ENCODE data around the gene OTUB1.
A peak's percentile ranks its signal among the peaks of the same experiment; 100 is the strongest.
"Not testable (repeated sequence)": the region's sequence is repeated elsewhere in the genome, so short reads cannot be mapped to it uniquely, and the experiment has no call there.

OTUB1 gene

DNA sequence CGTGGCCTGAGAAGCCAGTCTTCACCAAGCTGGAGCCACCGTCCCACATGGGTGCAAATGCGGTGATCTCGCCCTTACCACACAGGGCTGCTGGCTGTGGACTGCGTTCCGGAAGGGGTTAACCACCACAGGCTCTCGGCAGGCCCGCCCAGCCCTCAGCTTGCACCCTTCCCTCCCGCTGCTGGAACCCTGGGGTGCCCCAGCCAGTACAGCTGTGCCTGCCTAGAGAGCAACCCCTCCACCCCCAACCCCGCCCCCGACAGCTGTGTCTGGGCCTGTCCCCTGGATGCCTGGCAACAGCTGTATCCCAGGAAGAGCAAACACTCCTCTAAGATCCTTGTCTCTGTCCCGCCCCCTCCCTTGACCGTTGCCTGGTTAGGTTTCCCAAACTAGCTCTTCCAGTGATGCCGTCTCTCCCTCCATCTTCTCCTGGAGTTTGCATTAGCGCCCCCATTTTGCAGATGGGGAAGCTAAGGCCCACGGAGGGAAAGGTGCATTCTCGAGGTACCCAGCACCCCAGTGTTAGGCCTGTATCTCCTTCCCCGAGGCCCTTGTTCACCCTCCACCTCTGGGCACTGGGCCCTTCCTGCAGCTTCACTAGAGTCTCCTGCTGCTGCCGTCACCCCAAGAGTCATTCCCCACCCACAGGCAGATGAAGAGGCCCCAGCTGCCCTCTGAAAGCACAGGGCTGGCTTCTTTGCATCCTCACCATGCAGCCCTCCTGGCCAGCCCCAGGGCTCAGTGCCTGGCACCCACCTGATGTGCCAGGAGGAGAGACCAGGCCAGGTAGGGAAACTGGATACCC lies 24.4 kb upstream of the OTUB1 start:
- TF ChIP-seq, protein P1, sequence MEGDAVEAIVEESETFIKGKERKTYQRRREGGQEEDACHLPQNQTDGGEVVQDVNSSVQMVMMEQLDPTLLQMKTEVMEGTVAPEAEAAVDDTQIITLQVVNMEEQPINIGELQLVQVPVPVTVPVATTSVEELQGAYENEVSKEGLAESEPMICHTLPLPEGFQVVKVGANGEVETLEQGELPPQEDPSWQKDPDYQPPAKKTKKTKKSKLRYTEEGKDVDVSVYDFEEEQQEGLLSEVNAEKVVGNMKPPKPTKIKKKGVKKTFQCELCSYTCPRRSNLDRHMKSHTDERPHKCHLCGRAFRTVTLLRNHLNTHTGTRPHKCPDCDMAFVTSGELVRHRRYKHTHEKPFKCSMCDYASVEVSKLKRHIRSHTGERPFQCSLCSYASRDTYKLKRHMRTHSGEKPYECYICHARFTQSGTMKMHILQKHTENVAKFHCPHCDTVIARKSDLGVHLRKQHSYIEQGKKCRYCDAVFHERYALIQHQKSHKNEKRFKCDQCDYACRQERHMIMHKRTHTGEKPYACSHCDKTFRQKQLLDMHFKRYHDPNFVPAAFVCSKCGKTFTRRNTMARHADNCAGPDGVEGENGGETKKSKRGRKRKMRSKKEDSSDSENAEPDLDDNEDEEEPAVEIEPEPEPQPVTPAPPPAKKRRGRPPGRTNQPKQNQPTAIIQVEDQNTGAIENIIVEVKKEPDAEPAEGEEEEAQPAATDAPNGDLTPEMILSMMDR (conservative IDR thresholded peaks at IDR 0.05; ENCODE audit: low read depth, low read length) = no peak
- peak; percentile 58 for DNase-seq (ENCODE audit: low read depth)

GRCh38 chr11:63963895-63964294 lies 22.3 kb upstream of the OTUB1 start:
- H3K4me3 ChIP-seq (ENCODE audit: low read depth, low read length); DNase-seq (ENCODE audit: low read depth): not testable (repeated sequence)

More for the DNA sequence above, 24.4 kb upstream of the OTUB1 start:
- no peak overlapping the region for H3K4me3 ChIP-seq (ENCODE audit: low read depth, low read length)

- TF ChIP-seq, protein P1 (conservative IDR thresholded peaks at IDR 0.05; ENCODE audit: low read depth, low read length) = no peak
- no peak for DNase-seq (ENCODE audit: low read depth)
- no peak overlapping the region for H3K4me3 ChIP-seq (ENCODE audit: low read depth, low read length)
Measured at GRCh38 chr11:63966444-63966843, 19.8 kb upstream of the OTUB1 start.

GRCh38 chr11:63969461-63969860 lies 16.8 kb upstream of the OTUB1 start:
- H3K4me3 ChIP-seq (ENCODE audit: low read depth, low read length) = no peak overlapping the region
- DNase-seq (ENCODE audit: low read depth) = no peak
- TF ChIP-seq, protein P1 (conservative IDR thresholded peaks at IDR 0.05; ENCODE audit: low read depth, low read length) = no peak

DNA sequence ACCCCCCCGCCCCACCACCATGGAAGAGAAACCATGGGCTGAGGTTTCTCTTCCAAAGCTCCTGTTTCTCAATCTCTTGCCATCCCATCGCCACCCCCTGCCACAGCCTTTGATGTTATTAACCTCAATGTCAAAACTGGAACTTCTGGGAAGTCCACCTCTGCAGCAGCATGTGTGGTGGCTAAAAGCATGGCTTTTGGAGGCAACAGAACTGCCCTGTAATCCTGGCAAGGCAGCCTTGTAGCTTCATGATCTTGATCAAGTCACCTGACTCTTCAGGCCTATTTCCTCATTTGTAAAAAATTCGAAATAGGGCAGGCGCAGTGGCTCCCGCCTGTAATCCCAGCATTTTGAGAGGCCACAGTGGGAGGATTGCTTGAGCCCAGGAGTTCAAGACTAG lies 15.3 kb upstream of the OTUB1 start:
- H3K4me3 ChIP-seq (ENCODE audit: low read depth, low read length) = no peak overlapping the region
- DNase-seq (ENCODE audit: low read depth) = no peak
- TF ChIP-seq, protein P1 (conservative IDR thresholded peaks at IDR 0.05; ENCODE audit: low read depth, low read length) = no peak

DNA sequence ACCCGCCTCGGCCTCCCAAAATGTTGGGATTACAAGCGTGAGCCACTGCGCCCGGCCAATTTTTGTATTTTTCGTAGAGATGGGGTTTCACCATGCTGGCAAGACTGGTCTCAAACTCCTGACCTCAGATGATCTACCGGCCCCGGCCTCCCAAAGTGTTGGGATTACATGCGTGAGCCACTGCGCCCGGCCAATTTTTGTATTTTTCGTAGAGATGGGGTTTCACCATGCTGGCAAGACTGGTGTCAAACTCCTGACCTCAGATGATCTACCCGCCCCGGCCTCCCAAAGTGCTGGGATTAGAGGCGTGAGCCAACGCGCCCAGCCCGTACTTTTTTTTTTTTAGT lies 12.4 kb upstream of the OTUB1 start:
- not testable (repeated sequence) for DNase-seq (ENCODE audit: low read depth); H3K4me3 ChIP-seq (ENCODE audit: low read depth, low read length)

- DNase-seq (ENCODE audit: low read depth) = peak; percentile 100
- H3K4me3 ChIP-seq (ENCODE audit: low read depth, low read length) = peak within 1 kb of the TSS; percentile 99
- TF ChIP-seq, protein P1 (conservative IDR thresholded peaks at IDR 0.05; ENCODE audit: low read depth, low read length) = peak; percentile 36
Measured at GRCh38 chr11:63974259-63975143, 11.7 kb upstream of the OTUB1 start, which contains the start of gene COX8A. Gene COX8A (plus strand): TSS chr11:63974620. CDS start chr11:63974681, 61 bp downstream.
